ENCODE results near the gene POMZP3. TPM values are rescaled to one million over a fixed set of nuclear protein-coding genes. Genes with fewer than 3 reads are reported as not detected.
"Not testable (repeated sequence)": the region's sequence is repeated elsewhere in the genome, so short reads cannot be mapped to it uniquely, and the experiment has no call there.

POMZP3 gene
- total RNA-seq (2014; rRNA removed; shearing (Covaris generic)) (3.3 and 9.1 TPM in 2 replicates), polyA plus RNA-seq (2016; fragmentation: Nextera tagmentation; extraction: Ambion mirVana) (6.8 and 8.7 TPM in 2 replicates)
- long read RNA-seq, partial matches to known transcripts = 3 of 8 reads
- long read RNA-seq, other reads (novel, unspliced or antisense) = 2 of 8 reads

- H3K4me2 ChIP-seq = peak within 1 kb of the TSS; percentile 82
- H3K27me3 Mint-ChIP-seq (ENCODE audit: insufficient read depth, low read depth, poor library complexity) = not testable (repeated sequence)
These were observed at the start of gene POMZP3 for GRCh38 chr7:76626989-76627642. Gene POMZP3 (minus strand): TSS chr7:76627279. CDS start chr7:76626064, 1,215 bp downstream.

GRCh38 chr7:76675783-76676182 lies 48.7 kb upstream of the POMZP3 start:
- not testable (repeated sequence) for ATAC-seq; H3K27me3 ChIP-seq (ENCODE audit: insufficient read depth); H3K27ac Mint-ChIP-seq; H3K4me3 ChIP-seq; H4K20me1 ChIP-seq (replicated peaks; ENCODE audit: insufficient read depth); H3K79me2 ChIP-seq (replicated peaks; ENCODE audit: insufficient read depth); H2AFZ ChIP-seq; H3K36me3 ChIP-seq (ENCODE audit: insufficient read depth); DNase-seq (ENCODE audit: low spot score); H3K36me3 Mint-ChIP-seq (ENCODE audit: low read depth); H3K9me2 ChIP-seq (ENCODE audit: insufficient read depth); H3F3A ChIP-seq (replicated peaks; ENCODE audit: low read depth); H3K4me3 Mint-ChIP-seq; H3K27ac ChIP-seq (ENCODE audit: low read depth); H3K4me2 ChIP-seq; H3K9me3 Mint-ChIP-seq; H3K27me3 Mint-ChIP-seq (ENCODE audit: insufficient read depth, low read depth, poor library complexity)
- H3K4me1 Mint-ChIP-seq = peaks cover 28% of the 10 kb centered on the region
- H3K4me1 ChIP-seq (ENCODE audit: insufficient read depth) = peaks cover 14% of the 10 kb centered on the region; the same call in 1 of the 2 replicates

More at GRCh38 chr7:76626989-76627642, at the start of gene POMZP3:
- H3K4me3 ChIP-seq = peak within 1 kb of the TSS; percentile 74
- DNase-seq (ENCODE audit: low spot score) (peak; percentile 21), ATAC-seq (peak; percentile 88)
- H4K20me1 ChIP-seq (replicated peaks; ENCODE audit: insufficient read depth); H3F3A ChIP-seq (replicated peaks; ENCODE audit: low read depth); H3K4me1 Mint-ChIP-seq; H3K27ac ChIP-seq (ENCODE audit: low read depth); H2AFZ ChIP-seq; H3K36me3 ChIP-seq (ENCODE audit: insufficient read depth); H3K9me3 Mint-ChIP-seq; H3K27me3 ChIP-seq (ENCODE audit: insufficient read depth); H3K9me2 ChIP-seq (ENCODE audit: insufficient read depth); H3K4me1 ChIP-seq (ENCODE audit: insufficient read depth); H3K79me2 ChIP-seq (replicated peaks; ENCODE audit: insufficient read depth): not testable (repeated sequence)
- Mint-ChIP-seq H3K27ac (peak within 1 kb of the TSS; percentile 97), H3K36me3 (ENCODE audit: low read depth) (peaks cover 19% of the 10 kb centered on the region), H3K4me3 (peak within 1 kb of the TSS; percentile 90)
- peak; percentile 86 for TF ChIP-seq CREB1 (CRISPR knock-in tag; IDR thresholded peaks at IDR 0.05; ENCODE audit: low read depth)
- peak; percentile 46; the same call in 1 of the 2 replicates for TF ChIP-seq POLR2AphosphoS5 (IDR thresholded peaks at IDR 0.05; ENCODE audit: low read depth)

GRCh38 chr7:76673346-76673745 lies 46.3 kb upstream of the POMZP3 start:
- H3K27me3 Mint-ChIP-seq (ENCODE audit: insufficient read depth, low read depth, poor library complexity); H2AFZ ChIP-seq; H4K20me1 ChIP-seq (replicated peaks; ENCODE audit: insufficient read depth); H3K27me3 ChIP-seq (ENCODE audit: insufficient read depth); H3K9me3 Mint-ChIP-seq; H3K79me2 ChIP-seq (replicated peaks; ENCODE audit: insufficient read depth); H3K4me2 ChIP-seq; H3K36me3 ChIP-seq (ENCODE audit: insufficient read depth); H3F3A ChIP-seq (replicated peaks; ENCODE audit: low read depth); H3K9me2 ChIP-seq (ENCODE audit: insufficient read depth); H3K4me3 ChIP-seq; H3K36me3 Mint-ChIP-seq (ENCODE audit: low read depth): not testable (repeated sequence)
- peaks cover 28% of the 10 kb centered on the region for H3K4me1 Mint-ChIP-seq
- DNase-seq (ENCODE audit: low spot score) (peak; percentile 81), ATAC-seq (peak; percentile 91)
- peak overlapping the region; percentile 96 for H3K27ac Mint-ChIP-seq
- peak overlapping the region; percentile 17; the same call in 1 of the 3 replicates for H3K4me3 Mint-ChIP-seq
- Histone ChIP-seq H3K4me1 (ENCODE audit: insufficient read depth) (peaks cover 24% of the 10 kb centered on the region), H3K27ac (ENCODE audit: low read depth) (peak overlapping the region; percentile 94)

GRCh38 chr7:76659212-76659611 lies 32.1 kb upstream of the POMZP3 start:
- H2AFZ ChIP-seq; H3K4me3 ChIP-seq; H3K79me2 ChIP-seq (replicated peaks; ENCODE audit: insufficient read depth); H3K27me3 ChIP-seq (ENCODE audit: insufficient read depth); ATAC-seq; H3K9me2 ChIP-seq (ENCODE audit: insufficient read depth); H3K4me2 ChIP-seq; H3K27me3 Mint-ChIP-seq (ENCODE audit: insufficient read depth, low read depth, poor library complexity); H3K36me3 Mint-ChIP-seq (ENCODE audit: low read depth); H3K4me1 ChIP-seq (ENCODE audit: insufficient read depth); H4K20me1 ChIP-seq (replicated peaks; ENCODE audit: insufficient read depth); DNase-seq (ENCODE audit: low spot score); H3K36me3 ChIP-seq (ENCODE audit: insufficient read depth); H3K4me3 Mint-ChIP-seq; H3K9me3 Mint-ChIP-seq; H3K27ac Mint-ChIP-seq; H3K4me1 Mint-ChIP-seq; H3K27ac ChIP-seq (ENCODE audit: low read depth); H3F3A ChIP-seq (replicated peaks; ENCODE audit: low read depth): not testable (repeated sequence)

- H3K4me1 ChIP-seq (ENCODE audit: insufficient read depth); ATAC-seq; H3K27ac ChIP-seq (ENCODE audit: low read depth); H3K36me3 Mint-ChIP-seq (ENCODE audit: low read depth); H2AFZ ChIP-seq; H3K9me3 Mint-ChIP-seq; H3K4me2 ChIP-seq; H3K36me3 ChIP-seq (ENCODE audit: insufficient read depth); H3K4me3 ChIP-seq; H3K4me3 Mint-ChIP-seq; DNase-seq (ENCODE audit: low spot score); H3F3A ChIP-seq (replicated peaks; ENCODE audit: low read depth); H3K79me2 ChIP-seq (replicated peaks; ENCODE audit: insufficient read depth); H3K27ac Mint-ChIP-seq; H3K4me1 Mint-ChIP-seq; H4K20me1 ChIP-seq (replicated peaks; ENCODE audit: insufficient read depth); H3K27me3 Mint-ChIP-seq (ENCODE audit: insufficient read depth, low read depth, poor library complexity); H3K27me3 ChIP-seq (ENCODE audit: insufficient read depth); H3K9me2 ChIP-seq (ENCODE audit: insufficient read depth): not testable (repeated sequence)
These were observed 29.3 kb upstream of the POMZP3 start for GRCh38 chr7:76656425-76656824.

GRCh38 chr7:76642620-76643019 lies 15.5 kb upstream of the POMZP3 start:
- not testable (repeated sequence) for H3K27me3 Mint-ChIP-seq (ENCODE audit: insufficient read depth, low read depth, poor library complexity)

More at GRCh38 chr7:76642620-76643019, 15.5 kb upstream of the POMZP3 start:
- not testable (repeated sequence) for H3K4me3 ChIP-seq; H3K27me3 ChIP-seq (ENCODE audit: insufficient read depth); H3K4me3 Mint-ChIP-seq; ATAC-seq; H3K4me1 ChIP-seq (ENCODE audit: insufficient read depth); H3K4me2 ChIP-seq; H3K79me2 ChIP-seq (replicated peaks; ENCODE audit: insufficient read depth); H3K4me1 Mint-ChIP-seq; H3K36me3 Mint-ChIP-seq (ENCODE audit: low read depth); H3K9me2 ChIP-seq (ENCODE audit: insufficient read depth); H4K20me1 ChIP-seq (replicated peaks; ENCODE audit: insufficient read depth); H3K36me3 ChIP-seq (ENCODE audit: insufficient read depth); H2AFZ ChIP-seq; H3K27ac Mint-ChIP-seq; H3F3A ChIP-seq (replicated peaks; ENCODE audit: low read depth); DNase-seq (ENCODE audit: low spot score); H3K9me3 Mint-ChIP-seq; H3K27ac ChIP-seq (ENCODE audit: low read depth)
